H9 (cell line): ENCODE measurements around the gene RBM7. TPM values are rescaled to one million over a fixed set of nuclear protein-coding genes. Genes with fewer than 3 reads are reported as not detected.

Source experiments
- DNase-seq: peaks from one replicate; pipeline ENCODE4 v3.0.0-alpha.2; 2017
- H2AFZ ChIP-seq: one replicate; pipeline ENCODE4 v1.6.1; 2013; ENCODE audit warnings: mild to moderate bottlenecking, low read length, control low read depth, moderate library complexity
- H2AK5ac ChIP-seq: 2 replicates; pipeline ENCODE4 v1.6.1; 2013; ENCODE audit warnings: low read length, control low read depth, mixed read lengths; ENCODE audit not compliant: insufficient read length
- H2BK120ac ChIP-seq: one replicate; pipeline ENCODE4 v1.6.1; 2013; ENCODE audit warnings: low read depth, mild to moderate bottlenecking, low read length, control low read depth, inconsistent platforms; ENCODE audit not compliant: poor library complexity, severe bottlenecking
- H2BK12ac ChIP-seq: 2 replicates; pipeline ENCODE4 v1.6.1; 2013; ENCODE audit warnings: low read length, control low read depth, mixed read lengths, low read depth; ENCODE audit not compliant: insufficient read length
- H2BK15ac ChIP-seq: 2 replicates; pipeline ENCODE4 v1.6.1; 2013; ENCODE audit warnings: low read depth, low read length, control low read depth
- H2BK20ac ChIP-seq: one replicate; pipeline ENCODE4 v1.6.1; 2013; ENCODE audit warnings: low read depth, mild to moderate bottlenecking, low read length, control low read depth, inconsistent platforms; ENCODE audit not compliant: poor library complexity, severe bottlenecking
- H2BK5ac ChIP-seq: 2 replicates; pipeline ENCODE4 v1.6.1; 2013; ENCODE audit warnings: low read length, control low read depth, mixed read lengths; ENCODE audit not compliant: insufficient read length
- H3K14ac ChIP-seq: 2 replicates; pipeline ENCODE4 v1.6.1; 2013; ENCODE audit warnings: low read length, control low read depth; ENCODE audit not compliant: insufficient read depth
- H3K18ac ChIP-seq: 2 replicates; pipeline ENCODE4 v1.6.1; 2013; ENCODE audit warnings: low read depth, mild to moderate bottlenecking, mixed read lengths, low read length, control low read depth; ENCODE audit not compliant: insufficient read length
- H3K23ac ChIP-seq: 2 replicates; pipeline ENCODE4 v1.6.1; 2013; ENCODE audit warnings: low read length, control low read depth, mixed read lengths, low read depth; ENCODE audit not compliant: insufficient read length
- H3K23me2 ChIP-seq: 2 replicates; pipeline ENCODE4 v1.6.1; 2013; ENCODE audit warnings: low read depth, mild to moderate bottlenecking, mixed read lengths, low read length, control low read depth; ENCODE audit not compliant: insufficient read length, poor library complexity, severe bottlenecking
- H3K27ac ChIP-seq: 2 replicates; pipeline ENCODE4 v1.5.1; 2013; ENCODE audit warnings: low read length, control low read depth, mixed read lengths, low read depth; ENCODE audit not compliant: insufficient read length
- H3K27me3 ChIP-seq: 2 replicates; pipeline ENCODE4 v1.6.1; 2013; ENCODE audit warnings: low read length, control low read depth, inconsistent platforms; ENCODE audit not compliant: insufficient read depth
- H3K4ac ChIP-seq: 2 replicates; pipeline ENCODE4 v1.6.1; 2013; ENCODE audit warnings: low read depth, mild to moderate bottlenecking, control low read depth, inconsistent platforms, low read length, moderate library complexity
- H3K4me1 ChIP-seq: 2 replicates; pipeline ENCODE4 v1.6.1; 2013; ENCODE audit warnings: low read length, control low read depth, inconsistent platforms; ENCODE audit not compliant: insufficient read depth
- H3K4me2 ChIP-seq: 2 replicates; pipeline ENCODE4 v1.6.1; 2013; ENCODE audit warnings: low read length, control low read depth, mixed read lengths; ENCODE audit not compliant: insufficient read length, insufficient read depth
- H3K56ac ChIP-seq: 2 replicates; pipeline ENCODE4 v1.6.1; 2013; ENCODE audit warnings: low read depth, mild to moderate bottlenecking, mixed read lengths, low read length, control low read depth; ENCODE audit not compliant: insufficient read length
- H3K79me1 ChIP-seq: 2 replicates; pipeline ENCODE4 v1.6.1; 2013; ENCODE audit warnings: low read depth, mild to moderate bottlenecking, moderate library complexity, low read length, control low read depth, inconsistent platforms; ENCODE audit not compliant: insufficient read depth, poor library complexity, severe bottlenecking
- H3K79me2 ChIP-seq: 2 replicates; pipeline ENCODE4 v1.6.1; 2013; ENCODE audit warnings: low read length, control low read depth, inconsistent platforms; ENCODE audit not compliant: insufficient read depth
- H3K9ac ChIP-seq: 2 replicates; pipeline ENCODE4 v1.6.1; 2013; ENCODE audit warnings: low read length, control low read depth, mixed read lengths; ENCODE audit not compliant: insufficient read length; ENCODE audit errors: extremely low read depth
- H3K9me3 ChIP-seq: one replicate; pipeline ENCODE4 v1.6.1; 2013; ENCODE audit warnings: low read depth, low read length, inconsistent platforms; ENCODE audit not compliant: control insufficient read depth
- H3T11ph ChIP-seq: one replicate; pipeline ENCODE4 v1.6.1; 2013; ENCODE audit warnings: mild to moderate bottlenecking, low read length, control low read depth, inconsistent platforms
- H4K20me1 ChIP-seq: one replicate; pipeline ENCODE4 v1.6.1; 2013; ENCODE audit not compliant: control insufficient read depth, insufficient read length, insufficient read depth
- H4K5ac ChIP-seq: 2 replicates; pipeline ENCODE4 v1.6.1; 2013; ENCODE audit warnings: low read depth, mild to moderate bottlenecking, mixed read lengths, low read length, control low read depth; ENCODE audit not compliant: insufficient read length
- H4K8ac ChIP-seq: replicated peaks from 2 replicates; pipeline ENCODE4 v1.6.1; 2013; ENCODE audit warnings: low read length, control low read depth, mixed read lengths, low read depth; ENCODE audit not compliant: insufficient read length
- H4K91ac ChIP-seq: 2 replicates; pipeline ENCODE4 v1.6.1; 2013; ENCODE audit warnings: low read depth, mild to moderate bottlenecking, moderate library complexity, mixed read lengths, low read length, control low read depth; ENCODE audit not compliant: insufficient read length
- H3K27ac Mint-ChIP-seq, 3 experiments: 2 replicates in 2 of 3; 3 replicates in 1 of 3; pipeline ENCODE4 v1.8.0; 2020 to 2021; ENCODE audit warnings: mixed read lengths in 3 of 3, mild to moderate bottlenecking in 1 of 3, moderate library complexity in 1 of 3
- H3K27me3 Mint-ChIP-seq: 2 replicates; pipeline ENCODE4 v1.8.0; 2021; ENCODE audit warnings: low read depth, mild to moderate bottlenecking, moderate library complexity, mixed read lengths
- H3K36me3 Mint-ChIP-seq, 3 experiments: 2 replicates in 2 of 3; 3 replicates in 1 of 3; pipeline ENCODE4 v1.8.0; 2020 to 2021; ENCODE audit warnings: low read depth in 3 of 3, mixed read lengths in 3 of 3; ENCODE audit not compliant: insufficient read depth in 1 of 3
- H3K4me1 Mint-ChIP-seq, 2 experiments: 2 replicates each; pipeline ENCODE4 v1.8.0; 2020; ENCODE audit warnings: mixed read lengths in 2 of 2
- H3K4me3 Mint-ChIP-seq, 2 experiments: 2 replicates in 1 of 2; 3 replicates in 1 of 2; pipeline ENCODE4 v1.8.0; 2020 to 2021; ENCODE audit warnings: mild to moderate bottlenecking in 2 of 2, mixed read lengths in 2 of 2, moderate library complexity in 1 of 2
- H3K9me3 Mint-ChIP-seq, 2 experiments: 2 replicates in 1 of 2; 3 replicates in 1 of 2; pipeline ENCODE4 v1.8.0; 2020; ENCODE audit warnings: mild to moderate bottlenecking in 2 of 2, mixed read lengths in 2 of 2, moderate library complexity in 1 of 2
- CTCF ChIP-seq: fragments of 200-600 bp; sonication (generic); conservative IDR thresholded peaks from 3 replicates; pipeline ENCODE4 v1.8.0; 2021; ENCODE audit warnings: antibody characterized with exemption, mild to moderate bottlenecking
- WGBS: extraction: QIAGEN DNeasy Blood & Tissue Kit; methylation state at CpG from one replicate; pipeline ENCODE4 v1.1.7; 2013; ENCODE audit warnings: missing lambda C conversion rate, low lambda C conversion rate, mixed read lengths; ENCODE audit not compliant: insufficient read length; ENCODE audit errors: extremely low coverage; 5-methylcytosine and 5-hydroxymethylcytosine counted together
- total RNA-seq: library from RNA; stranded (reverse); gene quantifications from 2 replicates; pipeline ENCODE4 v1.2.1, GENCODE V29; 2021

RBM7 gene
- total RNA-seq, 1 experiment from 2014 or later, result 56.4 TPM

- H3K27ac ChIP-seq, result no peak overlapping the region
- Mint-ChIP-seq H3K4me1 (0 out of 4 replicates have a peak, but pooled peaks cover 0 to 9% of the 10 kb centered on the region in 2 experiments), H3K27me3 (no peaks in the 10 kb centered on the region), H3K9me3 (no peaks in the 10 kb centered on the region), H3K4me3 (no peak overlapping the region), H3K27ac (no peak overlapping the region), H3K36me3 (peaks cover 21 to 60% (median 48%) of the 10 kb centered on the region in 3 experiments; a peak in 6 of 7 replicates)
- H3K9ac ChIP-seq, result no peak overlapping the region
- H3K23me2 ChIP-seq, result no peaks in the 10 kb centered on the region
- no peak overlapping the region for H4K91ac ChIP-seq
- H2BK20ac ChIP-seq, result no peak overlapping the region
- no peak overlapping the region for H2AFZ ChIP-seq
- no peak overlapping the region for H3K56ac ChIP-seq
- no peak overlapping the region for H2BK120ac ChIP-seq
- no peak overlapping the region for H3T11ph ChIP-seq
- no peaks in the 10 kb centered on the region for H3K4me1 ChIP-seq
- DNase-seq, result no peak
- H3K79me2 ChIP-seq, result peaks cover 10% of the 10 kb centered on the region; the same call in 1 of the 2 replicates
- H3K14ac ChIP-seq, result no peak overlapping the region
- H3K27me3 ChIP-seq, result no peaks in the 10 kb centered on the region
- no peak overlapping the region for H4K5ac ChIP-seq
- no peak for TF ChIP-seq CTCF
- no peak overlapping the region for H4K8ac ChIP-seq
- no peak overlapping the region for H3K23ac ChIP-seq
- H4K20me1 ChIP-seq, result no peaks in the 10 kb centered on the region
- no peak overlapping the region for H2BK15ac ChIP-seq
- H3K4me2 ChIP-seq, result no peak overlapping the region
- H2BK12ac ChIP-seq, result no peak overlapping the region
- H2AK5ac ChIP-seq, result no peak overlapping the region
- no peak overlapping the region for H3K18ac ChIP-seq
- H3K9me3 ChIP-seq, result no peaks in the 10 kb centered on the region
- no peak overlapping the region for H2BK5ac ChIP-seq
- no CpG with 5 or more reads among the region's 3 CpGs for WGBS
- H3K4ac ChIP-seq, result no peak overlapping the region
- H3K79me1 ChIP-seq, result no peaks in the 10 kb centered on the region
Observed at GRCh38 chr11:114447892-114448291, 47.4 kb downstream of the RBM7 start.
